GM23338 (cell line): ENCODE results near the gene MDM4. TPM values are rescaled to one million over a fixed set of nuclear protein-coding genes. Genes with fewer than 3 reads are reported as not detected.

Source experiments
- JUNB ChIP-seq: IDR thresholded peaks from one replicate; pipeline ENCODE4 v1.6.1; 2016; ENCODE audit warnings: antibody characterized with exemption; ENCODE audit not compliant: unreplicated experiment
- REST ChIP-seq: IDR thresholded peaks from one replicate; pipeline ENCODE4 v1.6.1; 2018; ENCODE audit warnings: antibody characterized with exemption; ENCODE audit not compliant: unreplicated experiment
- STAT1 ChIP-seq: IDR thresholded peaks from one replicate; pipeline ENCODE4 v1.6.1; 2016; ENCODE audit warnings: antibody characterized with exemption; ENCODE audit not compliant: unreplicated experiment
- ZNF114 ChIP-seq: fragments of 250-450 bp; sonication (Bioruptor Pico); IDR thresholded peaks from 2 replicates; pipeline ENCODE4 v1.5.0; 2020; ENCODE audit warnings: mild to moderate bottlenecking, moderate library complexity
- polyA plus RNA-seq: library from polyadenylated mRNA; unstranded; fragments of >200 nt; fragmentation: Nextera tagmentation; extraction: Ambion mirVana; gene quantifications from 2 replicates; pipeline ENCODE4 v1.2.1, GENCODE V29; 2016
- total RNA-seq: library from RNA; depleted of rRNA; stranded (reverse); fragments of >200 nt; shearing (Covaris generic); gene quantifications from 2 replicates; pipeline ENCODE4 v1.2.3, GENCODE V29; 2014
- TF ChIP-seq, protein P1 (sequence below): fragments of 250-450 bp; sonication (Bioruptor Pico); IDR thresholded peaks from 2 replicates; pipeline ENCODE4 v1.5.0; 2020; ENCODE audit warnings: mild to moderate bottlenecking, moderate library complexity

Gene MDM4
- total and polyA plus RNA-seq, 2 experiments from 2014 or later = 24.8 to 56.1 TPM

- no peak for TF ChIP-seq REST
- TF ChIP-seq JUNB = no peak
- TF ChIP-seq, protein P1, sequence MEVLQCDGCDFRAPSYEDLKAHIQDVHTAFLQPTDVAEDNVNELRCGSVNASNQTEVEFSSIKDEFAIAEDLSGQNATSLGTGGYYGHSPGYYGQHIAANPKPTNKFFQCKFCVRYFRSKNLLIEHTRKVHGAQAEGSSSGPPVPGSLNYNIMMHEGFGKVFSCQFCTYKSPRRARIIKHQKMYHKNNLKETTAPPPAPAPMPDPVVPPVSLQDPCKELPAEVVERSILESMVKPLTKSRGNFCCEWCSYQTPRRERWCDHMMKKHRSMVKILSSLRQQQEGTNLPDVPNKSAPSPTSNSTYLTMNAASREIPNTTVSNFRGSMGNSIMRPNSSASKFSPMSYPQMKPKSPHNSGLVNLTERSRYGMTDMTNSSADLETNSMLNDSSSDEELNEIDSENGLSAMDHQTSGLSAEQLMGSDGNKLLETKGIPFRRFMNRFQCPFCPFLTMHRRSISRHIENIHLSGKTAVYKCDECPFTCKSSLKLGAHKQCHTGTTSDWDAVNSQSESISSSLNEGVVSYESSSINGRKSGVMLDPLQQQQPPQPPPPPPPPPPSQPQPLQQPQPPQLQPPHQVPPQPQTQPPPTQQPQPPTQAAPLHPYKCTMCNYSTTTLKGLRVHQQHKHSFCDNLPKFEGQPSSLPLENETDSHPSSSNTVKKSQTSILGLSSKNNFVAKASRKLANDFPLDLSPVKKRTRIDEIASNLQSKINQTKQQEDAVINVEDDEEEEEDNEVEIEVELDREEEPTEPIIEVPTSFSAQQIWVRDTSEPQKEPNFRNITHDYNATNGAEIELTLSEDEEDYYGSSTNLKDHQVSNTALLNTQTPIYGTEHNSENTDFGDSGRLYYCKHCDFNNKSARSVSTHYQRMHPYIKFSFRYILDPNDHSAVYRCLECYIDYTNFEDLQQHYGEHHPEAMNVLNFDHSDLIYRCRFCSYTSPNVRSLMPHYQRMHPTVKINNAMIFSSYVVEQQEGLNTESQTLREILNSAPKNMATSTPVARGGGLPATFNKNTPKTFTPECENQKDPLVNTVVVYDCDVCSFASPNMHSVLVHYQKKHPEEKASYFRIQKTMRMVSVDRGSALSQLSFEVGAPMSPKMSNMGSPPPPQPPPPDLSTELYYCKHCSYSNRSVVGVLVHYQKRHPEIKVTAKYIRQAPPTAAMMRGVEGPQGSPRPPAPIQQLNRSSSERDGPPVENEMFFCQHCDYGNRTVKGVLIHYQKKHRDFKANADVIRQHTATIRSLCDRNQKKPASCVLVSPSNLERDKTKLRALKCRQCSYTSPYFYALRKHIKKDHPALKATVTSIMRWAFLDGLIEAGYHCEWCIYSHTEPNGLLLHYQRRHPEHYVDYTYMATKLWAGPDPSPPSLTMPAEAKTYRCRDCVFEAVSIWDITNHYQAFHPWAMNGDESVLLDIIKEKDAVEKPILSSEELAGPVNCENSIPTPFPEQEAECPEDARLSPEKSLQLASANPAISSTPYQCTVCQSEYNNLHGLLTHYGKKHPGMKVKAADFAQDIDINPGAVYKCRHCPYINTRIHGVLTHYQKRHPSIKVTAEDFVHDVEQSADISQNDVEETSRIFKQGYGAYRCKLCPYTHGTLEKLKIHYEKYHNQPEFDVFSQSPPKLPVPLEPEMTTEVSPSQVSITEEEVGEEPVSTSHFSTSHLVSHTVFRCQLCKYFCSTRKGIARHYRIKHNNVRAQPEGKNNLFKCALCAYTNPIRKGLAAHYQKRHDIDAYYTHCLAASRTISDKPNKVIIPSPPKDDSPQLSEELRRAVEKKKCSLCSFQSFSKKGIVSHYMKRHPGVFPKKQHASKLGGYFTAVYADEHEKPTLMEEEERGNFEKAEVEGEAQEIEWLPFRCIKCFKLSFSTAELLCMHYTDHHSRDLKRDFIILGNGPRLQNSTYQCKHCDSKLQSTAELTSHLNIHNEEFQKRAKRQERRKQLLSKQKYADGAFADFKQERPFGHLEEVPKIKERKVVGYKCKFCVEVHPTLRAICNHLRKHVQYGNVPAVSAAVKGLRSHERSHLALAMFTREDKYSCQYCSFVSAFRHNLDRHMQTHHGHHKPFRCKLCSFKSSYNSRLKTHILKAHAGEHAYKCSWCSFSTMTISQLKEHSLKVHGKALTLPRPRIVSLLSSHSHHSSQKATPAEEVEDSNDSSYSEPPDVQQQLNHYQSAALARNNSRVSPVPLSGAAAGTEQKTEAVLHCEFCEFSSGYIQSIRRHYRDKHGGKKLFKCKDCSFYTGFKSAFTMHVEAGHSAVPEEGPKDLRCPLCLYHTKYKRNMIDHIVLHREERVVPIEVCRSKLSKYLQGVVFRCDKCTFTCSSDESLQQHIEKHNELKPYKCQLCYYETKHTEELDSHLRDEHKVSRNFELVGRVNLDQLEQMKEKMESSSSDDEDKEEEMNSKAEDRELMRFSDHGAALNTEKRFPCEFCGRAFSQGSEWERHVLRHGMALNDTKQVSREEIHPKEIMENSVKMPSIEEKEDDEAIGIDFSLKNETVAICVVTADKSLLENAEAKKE (CRISPR knock-in tag) = no peak
- TF ChIP-seq STAT1 = no peak
- no peak for TF ChIP-seq ZNF114 (CRISPR knock-in tag)
Measured at GRCh38 chr1:204491655-204492054, 24.6 kb upstream of the MDM4 start (continued).
